IMR-90 (cell line): ENCODE data around the gene C11orf21. TPM values are rescaled to one million over a fixed set of nuclear protein-coding genes. Genes with fewer than 3 reads are reported as not detected.

Experiments
- ATAC-seq: fragments of 200-7000 bp; cut with Tn5 transposase; 2 replicates; pipeline ENCODE4 v1.9.1; 2020; ENCODE audit warnings: low read depth, mild to moderate bottlenecking, moderate library complexity
- BruUV-seq: library from RNA; stranded (reverse); fragments of 400-500 nt; replicated peaks from 2 replicates; lab custom pipeline; 2021; lab: Mats Ljungman, UMichigan
- CTCF ChIA-PET: fragments of 300-600 bp; formaldehyde crosslinking; extraction: SDS; loops from one replicate; lab custom pipeline; 2021; ENCODE audit warnings: antibody characterized with exemption; lab: Yijun Ruan, JAX
- POLR2A ChIA-PET: fragments of 300-600 bp; sonication (Branson Sonifier 250); formaldehyde crosslinking; loops from one replicate; lab custom pipeline; 2022; ENCODE audit warnings: antibody characterized with exemption; ENCODE audit not compliant: unreplicated experiment; lab: Charles Lee
- DNase-seq: peaks from one replicate; pipeline ENCODE4 v3.0.0; 2013
- H2AFZ ChIP-seq: replicated peaks from 2 replicates; pipeline ENCODE3; 2013; ENCODE audit warnings: low read length, mild to moderate bottlenecking; ENCODE audit not compliant: poor library complexity
- H2AK5ac ChIP-seq: 2 replicates; pipeline ENCODE4 v1.6.1; 2013; ENCODE audit warnings: low read depth, low read length, inconsistent platforms
- H2AK9ac ChIP-seq: replicated peaks from 2 replicates; pipeline ENCODE3; 2013; ENCODE audit warnings: mild to moderate bottlenecking, low read depth, low read length, moderate library complexity; ENCODE audit not compliant: poor library complexity
- H2BK120ac ChIP-seq: 2 replicates; pipeline ENCODE4 v1.6.1; 2013; ENCODE audit warnings: low read depth, low read length, inconsistent platforms
- H2BK15ac ChIP-seq: 3 replicates; pipeline ENCODE4 v1.6.1; 2013; ENCODE audit warnings: low read depth, low read length, inconsistent platforms
- H2BK20ac ChIP-seq: 2 replicates; pipeline ENCODE4 v1.6.1; 2013; ENCODE audit warnings: low read depth, mild to moderate bottlenecking, inconsistent platforms, low read length, moderate library complexity
- H2BK5ac ChIP-seq: 2 replicates; pipeline ENCODE4 v1.6.1; 2013; ENCODE audit warnings: mild to moderate bottlenecking, low read depth, low read length, inconsistent platforms; ENCODE audit not compliant: poor library complexity, severe bottlenecking
- H3K14ac ChIP-seq: replicated peaks from 2 replicates; pipeline ENCODE4 v1.6.1; 2013; ENCODE audit warnings: low read depth, low read length, inconsistent platforms
- H3K18ac ChIP-seq: 2 replicates; pipeline ENCODE4 v1.6.1; 2013; ENCODE audit warnings: low read depth, low read length, control low read depth
- H3K23ac ChIP-seq: 2 replicates; pipeline ENCODE4 v1.6.1; 2013; ENCODE audit warnings: low read depth, low read length, inconsistent platforms
- H3K27ac ChIP-seq: 2 replicates; pipeline ENCODE4 v1.5.1; 2013; ENCODE audit warnings: mild to moderate bottlenecking, control low read depth, low read length; ENCODE audit not compliant: insufficient read depth
- H3K27me3 ChIP-seq: 2 replicates; pipeline ENCODE4 v1.6.1; 2013; ENCODE audit warnings: low read length; ENCODE audit not compliant: control insufficient read depth, insufficient read depth
- H3K36me3 ChIP-seq: 2 replicates; pipeline ENCODE4 v1.6.1; 2013; ENCODE audit warnings: low read length, mixed read lengths; ENCODE audit not compliant: control insufficient read depth, insufficient read depth
- H3K4ac ChIP-seq: 2 replicates; pipeline ENCODE4 v1.6.1; 2013; ENCODE audit warnings: low read depth, low read length, inconsistent platforms
- H3K4me1 ChIP-seq: 2 replicates; pipeline ENCODE4 v1.6.1; 2013; ENCODE audit warnings: low read length, mixed read lengths; ENCODE audit not compliant: control insufficient read depth, insufficient read depth
- H3K4me2 ChIP-seq: 2 replicates; pipeline ENCODE4 v1.6.1; 2013; ENCODE audit warnings: low read depth, mild to moderate bottlenecking, control low read depth, low read length, moderate library complexity
- H3K4me3 ChIP-seq: 2 replicates; pipeline ENCODE4 v1.5.1; 2013; ENCODE audit warnings: low read depth, mild to moderate bottlenecking, control low read depth, low read length, moderate library complexity; ENCODE audit not compliant: insufficient read depth
- H3K56ac ChIP-seq: 2 replicates; pipeline ENCODE4 v1.6.1; 2013; ENCODE audit warnings: low read length, inconsistent platforms; ENCODE audit not compliant: insufficient read depth; ENCODE audit errors: extremely low read depth
- H3K79me1 ChIP-seq, 2 experiments: 2 replicates each; pipeline ENCODE4 v1.6.1; 2013; ENCODE audit warnings: low read length in 2 of 2, inconsistent platforms in 1 of 2, low read depth in 1 of 2
- H3K9ac ChIP-seq: 2 replicates; pipeline ENCODE4 v1.6.1; 2013; ENCODE audit warnings: low read depth, low read length, control low read depth
- H3K9me1 ChIP-seq: 2 replicates; pipeline ENCODE4 v1.6.1; 2013; ENCODE audit warnings: low read length, inconsistent platforms; ENCODE audit not compliant: insufficient read depth
- H3K9me3 ChIP-seq: 2 replicates; pipeline ENCODE4 v1.6.1; 2013; ENCODE audit warnings: low read length; ENCODE audit not compliant: control insufficient read depth, insufficient read depth
- H4K20me1 ChIP-seq: 2 replicates; pipeline ENCODE4 v1.6.1; 2013; ENCODE audit warnings: low read length, inconsistent platforms; ENCODE audit not compliant: insufficient read depth
- H4K5ac ChIP-seq: 2 replicates; pipeline ENCODE4 v1.6.1; 2013; ENCODE audit warnings: mild to moderate bottlenecking, low read depth, low read length, control low read depth
- H4K8ac ChIP-seq, 2 experiments: 2 replicates each; pipeline ENCODE4 v1.6.1; 2013; ENCODE audit warnings: low read depth in 2 of 2, low read length in 2 of 2, control low read depth in 1 of 2, inconsistent platforms in 1 of 2
- H4K91ac ChIP-seq: 2 replicates; pipeline ENCODE4 v1.6.1; 2013; ENCODE audit warnings: low read depth, low read length, inconsistent platforms; ENCODE audit not compliant: insufficient read depth
- BHLHE40 ChIP-seq: fragments of 150-350 bp; IDR thresholded peaks from 2 replicates; pipeline ENCODE4 v1.6.1; 2016; ENCODE audit warnings: mild to moderate bottlenecking, low read depth, low read length
- CEBPB ChIP-seq: IDR thresholded peaks from 2 replicates; pipeline ENCODE4 v1.6.1; 2012; ENCODE audit warnings: low read depth, low read length, improper control_type of control experiment
- CHD1 ChIP-seq: IDR thresholded peaks from 2 replicates; pipeline ENCODE4 v1.6.1; 2012; ENCODE audit warnings: low read depth, low read length, improper control_type of control experiment
- ELK1 ChIP-seq: fragments of 150-350 bp; IDR thresholded peaks from 2 replicates; pipeline ENCODE4 v1.6.1; 2016; ENCODE audit warnings: low read depth, mild to moderate bottlenecking, low read length, moderate library complexity, borderline replicate concordance
- FOS ChIP-seq: fragments of 150-350 bp; IDR thresholded peaks from 2 replicates; pipeline ENCODE4 v1.6.1; 2016; ENCODE audit warnings: low read depth, low read length
- MXI1 ChIP-seq: IDR thresholded peaks from 2 replicates; pipeline ENCODE4 v1.6.1; 2012; ENCODE audit warnings: low read depth, mild to moderate bottlenecking, low read length, moderate library complexity, borderline replicate concordance
- NFE2L2 ChIP-seq: fragments of 150-350 bp; IDR thresholded peaks from 2 replicates; pipeline ENCODE4 v1.6.1; 2016; ENCODE audit warnings: low read depth, mild to moderate bottlenecking, low read length
- POLR2A ChIP-seq: IDR thresholded peaks from 2 replicates; pipeline ENCODE4 v1.6.1; 2012; ENCODE audit warnings: mild to moderate bottlenecking, low read depth, low read length
- RCOR1 ChIP-seq: IDR thresholded peaks from 2 replicates; pipeline ENCODE4 v1.6.1; 2012; ENCODE audit warnings: mild to moderate bottlenecking, low read length, improper control_type of control experiment; ENCODE audit not compliant: insufficient replicate concordance
- USF2 ChIP-seq: fragments of 150-350 bp; IDR thresholded peaks from 2 replicates; pipeline ENCODE4 v1.6.1; 2017; ENCODE audit warnings: mild to moderate bottlenecking, antibody characterized with exemption, low read length, low read depth
- WGBS, 2 experiments: methylation state at CpG; one replicate each; pipeline versions ENCODE4 v1.1.5 to v1.1.7; 2013; ENCODE audit warnings: missing lambda C conversion rate in 2 of 2; ENCODE audit not compliant: insufficient read length in 1 of 2; ENCODE audit errors: extremely low coverage in 2 of 2; 5-methylcytosine and 5-hydroxymethylcytosine counted together
- dilution Hi-C: fragments of 300-500 bp; cut with HindIII; formaldehyde crosslinking; loops from one replicate; pipeline ENCODE4 v1.14.3; 2018; ENCODE audit warnings: low sequenced_read_pairs; ENCODE audit not compliant: unreplicated experiment
- in situ Hi-C: fragments of 300-500 bp; cut with MboI; formaldehyde crosslinking; loops from 3 replicates; pipeline ENCODE4 v1.14.3; 2019; ENCODE audit warnings: low sequenced_read_pairs, inconsistent platforms, mixed read lengths
- intact Hi-C: fragments of 100-400 bp; cut with micrococcal nuclease; formaldehyde crosslinking; loops from 2 replicates; pipeline ENCODE4 v1.10.0; 2022
- polyA plus RNA-seq, 3 experiments: library from polyadenylated mRNA; depleted of rRNA; stranded (reverse); fragments of >200 nt; gene quantifications; 2 replicates each; pipeline ENCODE4 v1.2.3, GENCODE V29; 2012; ENCODE audit warnings: low replicate concordance in 1 of 3
- total RNA-seq: library from RNA; depleted of rRNA; stranded (reverse); fragments of >200 nt; gene quantifications from 2 replicates; pipeline ENCODE4 v1.2.3, GENCODE V29; 2012

The C11orf21 gene
- total and polyA plus RNA-seq, 2 of the 4 experiments (the other 2 are of a cell fraction) = not detected

- H4K5ac ChIP-seq = no peak overlapping the region
- no peak overlapping the region for H3K27ac ChIP-seq
- 60% methylated on average over 6 of the region's 18 CpGs; no CpG with 5 or more reads in 1 of the 2 experiments for WGBS, 2 experiments
- no peak overlapping the region for H3K23ac ChIP-seq
- intact Hi-C loops = no loop called here
- ChIA-PET CTCF (no interaction called here), POLR2A (no interaction called here)
- no peak overlapping the region for H3K4me3 ChIP-seq
- ATAC-seq (no peak), DNase-seq (no peak)
- no peaks in the 10 kb centered on the region for H3K9me1 ChIP-seq
- TF ChIP-seq POLR2A = no peak
- no peak for TF ChIP-seq BHLHE40
- no peak for TF ChIP-seq ELK1
- TF ChIP-seq MXI1 = no peak
- TF ChIP-seq NFE2L2 = no peak
- no peak for TF ChIP-seq USF2
- TF ChIP-seq CEBPB = no peak
- TF ChIP-seq CHD1 = no peak
- TF ChIP-seq FOS = no peak
- no peak for TF ChIP-seq RCOR1
- H3K4me1 ChIP-seq = no peaks in the 10 kb centered on the region
- no peak overlapping the region for H3K14ac ChIP-seq
- no peak overlapping the region for H4K91ac ChIP-seq
- H4K8ac ChIP-seq = no peak overlapping the region
- H2BK5ac ChIP-seq = no peak overlapping the region
- no peak overlapping the region for H2AK9ac ChIP-seq
- H3K36me3 ChIP-seq = no peaks in the 10 kb centered on the region
- no peak overlapping the region for H3K4ac ChIP-seq
- H3K9ac ChIP-seq = no peak overlapping the region
- H3K9me3 ChIP-seq = no peaks in the 10 kb centered on the region
- no peak overlapping the region for H3K18ac ChIP-seq
- H3K56ac ChIP-seq = no peak overlapping the region
- no peaks in the 10 kb centered on the region for H3K79me1 ChIP-seq
- no peak overlapping the region for H2BK20ac ChIP-seq
- no peak overlapping the region for H2AFZ ChIP-seq
- peaks cover 53% of the 10 kb centered on the region for H3K27me3 ChIP-seq
- BruUV-seq = no TSS peak
- no peak overlapping the region for H2BK15ac ChIP-seq
- in situ Hi-C loops = no loop called here
- H2BK120ac ChIP-seq = no peak overlapping the region
- H4K20me1 ChIP-seq = no peaks in the 10 kb centered on the region
- no peak overlapping the region for H3K4me2 ChIP-seq
- no peak overlapping the region for H2AK5ac ChIP-seq
- dilution Hi-C loops = no loop called here
Observed at GRCh38 chr11:2262301-2263070, 39.2 kb downstream of the C11orf21 start.
